ENCODE data around the gene SIPA1L3.

Gene SIPA1L3

GRCh38 chr19:38148337-38148736 is 241.3 kb downstream of the SIPA1L3 start:
- DNase-seq (ENCODE audit: low read depth in 2 of 2, low spot score in 1 of 2), result no peak

DNA sequence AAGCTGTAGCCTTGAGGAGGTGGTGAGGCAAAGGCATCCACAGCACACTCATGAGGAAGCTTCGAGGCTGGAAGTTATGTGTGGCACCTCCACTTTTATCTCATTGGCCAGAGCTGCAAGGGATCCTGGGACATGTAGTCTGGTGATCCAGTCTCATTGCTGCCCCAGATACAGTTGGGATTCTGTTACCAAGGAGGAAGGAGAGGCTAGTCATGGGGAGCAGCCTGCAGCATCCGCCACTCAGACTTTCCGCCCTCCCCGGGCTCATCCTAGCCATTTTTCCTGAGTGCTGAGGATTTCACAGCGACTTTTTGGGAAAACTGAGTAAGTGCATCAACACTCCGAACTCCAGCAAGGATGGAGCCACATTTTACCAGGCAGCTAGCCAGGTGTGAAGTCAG is 242.7 kb downstream of the SIPA1L3 start:
- DNase-seq (ENCODE audit: low read depth in 2 of 2, low spot score in 1 of 2), result no peak

GRCh38 chr19:38151242-38151641 is 244.2 kb downstream of the SIPA1L3 start:
- no peak for DNase-seq (ENCODE audit: low read depth in 2 of 2, low spot score in 1 of 2)

DNA sequence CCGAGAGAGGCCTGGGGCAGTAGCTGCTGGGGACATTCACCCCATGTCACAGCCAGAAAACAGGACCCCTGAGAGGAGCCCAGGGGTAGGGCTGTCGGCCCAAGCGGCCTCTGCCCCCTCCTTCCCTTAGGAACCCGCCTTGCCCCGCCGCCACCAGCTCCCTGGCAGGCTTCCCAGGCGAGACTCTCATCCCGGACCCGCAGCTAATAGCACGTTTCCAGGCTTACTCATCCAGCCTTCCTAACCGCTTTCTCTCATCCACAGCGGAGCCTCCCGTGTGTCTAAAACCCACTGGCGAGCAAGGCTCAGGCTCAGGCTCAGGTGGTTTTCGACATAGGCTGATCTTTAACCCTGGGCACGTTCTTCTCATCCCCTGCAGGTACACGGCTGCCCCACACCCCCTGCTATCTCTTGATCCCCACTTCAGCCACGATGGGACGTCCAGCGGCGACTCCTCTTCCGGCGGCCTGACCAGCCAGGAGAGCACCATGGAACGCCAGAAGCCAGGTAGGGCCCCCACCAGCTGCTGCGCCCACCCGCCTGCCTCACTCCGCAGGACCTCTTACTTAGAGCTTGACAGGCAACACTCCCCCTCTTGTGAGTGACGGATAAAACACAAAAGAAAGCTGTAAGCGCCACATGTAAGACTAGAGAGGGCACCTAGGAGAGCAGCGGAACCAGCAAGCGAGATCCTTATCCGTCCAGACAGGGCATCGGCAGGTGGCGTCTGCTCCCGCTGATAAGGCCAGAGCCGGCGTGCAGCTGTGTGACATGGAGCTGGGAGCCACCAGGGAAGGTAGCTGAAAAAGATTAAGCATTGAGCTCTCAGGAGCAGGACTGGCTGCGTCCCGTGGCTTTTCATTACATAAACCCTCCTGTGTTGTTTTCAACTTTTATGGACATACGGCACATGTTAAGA is 245.7 kb downstream of the SIPA1L3 start:
- no peak for DNase-seq (ENCODE audit: low read depth in 2 of 2, low spot score in 1 of 2)

GRCh38 chr19:38155453-38155852 is 248.4 kb downstream of the SIPA1L3 start:
- no peak for DNase-seq (ENCODE audit: low read depth in 2 of 2, low spot score in 1 of 2)

DNA sequence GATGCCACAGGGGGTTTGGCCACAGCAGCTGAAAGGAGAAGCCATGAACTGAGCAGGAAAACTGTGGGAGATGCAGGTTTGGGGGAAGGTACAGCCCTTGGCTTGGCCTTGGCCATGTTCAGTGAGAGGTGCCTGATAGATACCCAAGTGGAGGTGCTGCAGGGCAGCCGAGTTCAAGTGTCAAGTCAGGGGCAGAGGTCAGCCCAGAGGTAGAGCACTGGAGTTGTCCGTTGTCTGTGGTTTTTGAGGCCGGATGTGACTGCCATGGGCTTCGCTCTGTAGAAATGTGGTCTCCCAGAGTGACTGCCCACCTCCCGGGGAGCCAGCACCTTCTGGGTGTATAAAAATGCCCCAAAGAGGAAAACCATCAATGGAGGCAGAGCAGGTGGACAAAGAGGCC is 251.7 kb downstream of the SIPA1L3 start:
- no peak for DNase-seq (ENCODE audit: low read depth in 2 of 2, low spot score in 1 of 2)

DNA sequence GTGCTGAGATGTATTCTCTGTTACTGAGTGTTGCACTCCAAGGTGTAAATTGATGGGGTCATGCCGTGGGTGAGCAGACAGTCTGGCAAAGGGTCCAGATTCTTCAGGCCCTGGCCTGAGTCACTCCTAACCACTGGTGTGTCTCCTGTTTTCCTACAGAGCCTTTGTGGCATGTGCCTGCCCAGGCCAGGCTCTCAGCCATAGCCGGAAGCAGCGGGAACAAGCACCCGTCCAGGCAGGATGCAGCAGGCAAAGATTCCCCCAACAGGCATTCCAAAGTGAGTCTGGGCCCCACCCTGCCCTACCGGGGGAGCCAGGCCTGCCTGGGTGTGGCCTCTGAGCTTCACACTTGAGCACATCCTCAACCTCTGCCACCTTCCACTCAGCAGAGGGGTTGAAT is 255.1 kb downstream of the SIPA1L3 start:
- no peak for DNase-seq (ENCODE audit: low read depth in 2 of 2, low spot score in 1 of 2)

DNA sequence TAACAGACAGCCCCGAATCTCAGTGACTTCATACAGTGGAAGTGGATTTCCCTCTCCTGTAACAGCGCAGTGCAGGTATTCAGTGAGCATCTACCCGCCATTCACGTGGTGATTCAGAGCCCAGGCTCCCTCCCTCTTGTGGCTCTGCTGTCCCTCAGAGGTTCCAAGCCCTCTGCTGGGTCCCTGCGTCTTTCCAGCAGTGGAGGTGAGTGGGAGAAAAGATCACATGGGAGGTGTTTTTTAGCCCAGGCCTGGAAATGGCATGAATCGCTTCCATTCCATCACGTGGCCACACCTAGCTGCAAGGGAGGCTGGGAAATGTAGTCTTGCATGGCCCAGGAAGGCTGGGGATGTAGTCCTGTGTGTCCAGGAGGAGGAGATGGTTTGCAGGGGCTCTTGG is 255.6 kb downstream of the SIPA1L3 start:
- DNase-seq (ENCODE audit: low read depth in 2 of 2, low spot score in 1 of 2), result no peak

- no peak for DNase-seq (ENCODE audit: low read depth in 2 of 2, low spot score in 1 of 2)
These were observed 256.6 kb downstream of the SIPA1L3 start for GRCh38 chr19:38163419-38164290.

GRCh38 chr19:38164526-38164925 is 257.5 kb downstream of the SIPA1L3 start:
- no peak for DNase-seq (ENCODE audit: low read depth in 2 of 2, low spot score in 1 of 2)

- no peak for DNase-seq (ENCODE audit: low read depth in 2 of 2, low spot score in 1 of 2)
These were observed 258.3 kb downstream of the SIPA1L3 start for GRCh38 chr19:38165335-38165734.

- no peak for DNase-seq (ENCODE audit: low read depth in 2 of 2, low spot score in 1 of 2)
These were observed 261.6 kb downstream of the SIPA1L3 start for GRCh38 chr19:38168637-38169036.

DNA sequence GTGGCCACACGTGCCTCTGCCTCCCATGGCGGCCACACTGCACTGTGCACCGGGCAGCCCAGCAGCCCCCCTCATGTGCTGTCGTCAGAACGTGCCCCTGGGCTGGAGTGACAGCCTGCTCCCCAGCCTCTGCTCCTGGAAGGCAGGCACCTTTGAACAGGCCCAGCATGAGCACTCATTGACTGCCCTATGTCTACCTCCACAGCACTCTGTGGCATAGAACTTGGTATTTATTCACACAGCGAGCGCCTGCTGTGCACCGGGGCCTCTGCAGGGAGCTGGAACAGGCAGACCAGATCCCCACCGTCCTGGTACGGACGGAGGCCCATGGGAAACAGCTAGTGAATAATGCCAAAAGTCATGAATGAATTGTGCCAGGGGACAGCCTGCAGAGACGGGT is 263.3 kb downstream of the SIPA1L3 start:
- no peak for DNase-seq (ENCODE audit: low read depth in 2 of 2, low spot score in 1 of 2)

DNA sequence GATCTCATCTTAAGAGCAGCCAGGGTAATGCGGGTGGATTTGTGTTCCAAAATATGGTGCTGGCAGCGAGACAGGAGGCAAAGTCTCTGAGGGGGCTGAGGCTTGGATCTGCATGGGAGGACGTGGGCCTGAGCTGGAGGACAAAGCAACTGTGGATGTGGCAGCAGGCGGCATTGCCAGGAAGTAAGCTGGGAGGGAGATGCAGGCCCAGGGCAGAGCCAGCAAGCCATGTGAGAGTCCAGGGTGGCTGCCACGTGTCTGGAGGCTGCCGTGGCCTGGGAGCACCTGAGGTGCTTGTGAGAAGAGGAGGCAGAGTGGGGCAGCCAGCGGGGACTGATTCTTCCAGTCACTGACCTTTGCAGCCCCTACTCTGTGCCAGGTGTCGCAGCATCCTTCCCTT is 265.0 kb downstream of the SIPA1L3 start:
- no peak for DNase-seq (ENCODE audit: low read depth in 2 of 2, low spot score in 1 of 2)

- DNase-seq (ENCODE audit: low read depth in 2 of 2, low spot score in 1 of 2), result no peak
These were observed 266.5 kb downstream of the SIPA1L3 start for GRCh38 chr19:38173291-38174041.

DNA sequence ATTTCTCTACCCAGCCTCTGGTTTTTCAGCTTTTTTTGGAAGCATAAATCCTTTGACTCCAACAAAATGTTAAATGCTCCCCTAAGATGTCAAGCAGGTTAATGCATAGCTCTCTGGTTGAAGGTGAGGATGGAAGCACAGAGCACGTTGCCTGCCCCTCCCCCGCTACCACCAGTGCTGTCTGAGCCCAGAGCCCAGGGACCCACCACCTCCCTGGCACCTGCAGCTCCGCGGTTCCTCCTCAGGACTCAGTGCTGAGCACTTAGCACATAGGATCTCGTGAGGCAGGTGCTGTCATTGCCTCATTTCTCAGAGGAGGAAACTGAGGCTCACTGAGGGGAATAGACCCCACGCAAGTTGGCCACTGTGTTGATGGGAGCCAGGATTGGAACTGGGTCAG is 268.4 kb downstream of the SIPA1L3 start:
- DNase-seq (ENCODE audit: low read depth in 2 of 2, low spot score in 1 of 2), result no peak

GRCh38 chr19:38180071-38180470 is 273.1 kb downstream of the SIPA1L3 start:
- DNase-seq (ENCODE audit: low read depth in 2 of 2, low spot score in 1 of 2), result no peak

GRCh38 chr19:38182536-38183210 is 275.7 kb downstream of the SIPA1L3 start:
- DNase-seq (ENCODE audit: low read depth in 2 of 2, low spot score in 1 of 2), result no peak

GRCh38 chr19:38183251-38183897 is 276.4 kb downstream of the SIPA1L3 start:
- no peak for DNase-seq (ENCODE audit: low read depth in 2 of 2, low spot score in 1 of 2)

DNA sequence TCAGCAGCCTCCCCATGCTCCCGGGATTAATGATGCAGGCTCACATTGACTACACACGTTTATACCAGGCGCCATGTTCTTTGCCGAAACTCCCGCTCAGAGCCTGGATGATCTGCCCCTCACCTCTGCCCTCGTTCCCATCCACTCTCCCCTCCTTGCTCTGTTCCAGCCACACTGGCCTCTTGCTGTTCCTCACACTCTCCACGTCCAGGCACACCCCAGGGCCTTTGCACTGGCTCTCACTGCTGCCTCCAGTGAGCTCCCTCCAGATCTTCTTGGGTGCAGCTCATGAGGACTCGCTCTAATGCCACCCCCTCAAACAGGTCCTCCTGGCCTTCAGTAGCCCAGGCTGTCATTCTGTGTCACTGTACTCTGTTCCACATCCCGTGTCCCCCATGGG is 277.8 kb downstream of the SIPA1L3 start:
- no peak for DNase-seq (ENCODE audit: low read depth in 2 of 2, low spot score in 1 of 2)

All from stimulated activated CD8-positive, alpha-beta memory T cell treated with anti-CD3 and anti-CD28 coated beads, Interleukin-4, amount 100 ng/mL, for 1 hour (primary cell).